Measurements from ENCODE around the gene POLR1A. TPM values are rescaled to one million over a fixed set of nuclear protein-coding genes. Genes with fewer than 3 reads are reported as not detected.

POLR1A gene
- total and polyA plus RNA-seq, 2 of the 13 experiments (the other 11 are each of a cell fraction or from before 2014, with no cell fraction given) = 7.2 to 39.9 TPM

GRCh38 chr2:86068648-86069047, 37.0 kb downstream of the POLR1A start:
- WGBS (ENCODE audit: low lambda C conversion rate) = 97% methylated on average over 5 of the region's 5 CpGs
- DNase-seq (ENCODE audit: low spot score) = no peak
- H3K36me3 ChIP-seq (replicated peaks in 1 of 2; ENCODE audit: control insufficient read depth in 1 of 2, insufficient read depth in 2 of 2, low read length in 2 of 2) = peaks cover 42 to 95% of the 10 kb centered on the region in 2 experiments
- no peaks in the 10 kb centered on the region for H4K20me1 ChIP-seq (ENCODE audit: insufficient read depth, low read length)
- no peaks in the 10 kb centered on the region for H3K9me3 ChIP-seq (ENCODE audit: low read length)
- no peak overlapping the region for H3K9ac ChIP-seq (ENCODE audit: insufficient read depth, low read depth, low read length)
- H2AFZ ChIP-seq (ENCODE audit: low read length) = no peak overlapping the region
- ATAC-seq = no peak
- no peak for TF ChIP-seq BCL3 (CRISPR knock-in tag; IDR thresholded peaks at IDR 0.05)
- TF ChIP-seq KDM3A (CRISPR knock-in tag; IDR thresholded peaks at IDR 0.05; ENCODE audit: low read depth) = no peak
- H3K27ac ChIP-seq (ENCODE audit: extremely low read length, insufficient read depth, low read length) = no peak overlapping the region
- no peak overlapping the region for H3K4me3 ChIP-seq (replicated peaks in 1 of 3; ENCODE audit: insufficient read depth in 1 of 3, low read depth in 2 of 3, low read length in 3 of 3)
- H3K79me2 ChIP-seq (ENCODE audit: insufficient read depth, low read length) = no peaks in the 10 kb centered on the region
- no peak overlapping the region for H3K4me2 ChIP-seq (ENCODE audit: low read depth, low read length)
- CTCF ChIA-PET (ENCODE audit: low intra/inter-chr PET ratio, low total read pairs) = no interaction called here
- BruUV-seq (replicated peaks) = no TSS peak
- no peak for FAIRE-seq
- intact Hi-C loops (cut with micrococcal nuclease; ENCODE audit: unreplicated experiment) = no loop called here
- POLR2A ChIA-PET = no interaction called here
- no peaks in the 10 kb centered on the region for H3K27me3 ChIP-seq (ENCODE audit: control insufficient read depth in 1 of 2, insufficient read depth in 2 of 2, low read length in 2 of 2)
- in situ Hi-C loops (cut with HindIII; ENCODE audit: extremely low pct_ligation_motif_present, low pct_unique_long_range_greater_than_20kb) = no loop called here
- H3K4me1 ChIP-seq (ENCODE audit: insufficient read depth, low read length) = no peaks in the 10 kb centered on the region

GRCh38 chr2:86068136-86068588, 37.5 kb downstream of the POLR1A start:
- BruUV-seq (replicated peaks) = no TSS peak
- ATAC-seq = no peak
- Histone ChIP-seq H3K4me2 (ENCODE audit: low read depth, low read length) (no peak overlapping the region), H3K36me3 (replicated peaks in 1 of 2; ENCODE audit: control insufficient read depth in 1 of 2, insufficient read depth in 2 of 2, low read length in 2 of 2) (peaks cover 37 to 95% of the 10 kb centered on the region in 2 experiments), H4K20me1 (ENCODE audit: insufficient read depth, low read length) (no peaks in the 10 kb centered on the region), H3K4me3 (replicated peaks in 1 of 3; ENCODE audit: insufficient read depth in 1 of 3, low read depth in 2 of 3, low read length in 3 of 3) (no peak overlapping the region), H3K9me3 (ENCODE audit: low read length) (no peaks in the 10 kb centered on the region), H3K27ac (ENCODE audit: extremely low read length, insufficient read depth, low read length) (no peak overlapping the region), H3K9ac (ENCODE audit: insufficient read depth, low read depth, low read length) (no peak overlapping the region), H2AFZ (ENCODE audit: low read length) (no peak overlapping the region), H3K27me3 (ENCODE audit: control insufficient read depth in 1 of 2, insufficient read depth in 2 of 2, low read length in 2 of 2) (no peaks in the 10 kb centered on the region), H3K4me1 (ENCODE audit: insufficient read depth, low read length) (no peaks in the 10 kb centered on the region), H3K79me2 (ENCODE audit: insufficient read depth, low read length) (no peaks in the 10 kb centered on the region)
- 89% methylated on average over 3 of the region's 7 CpGs for WGBS (ENCODE audit: low lambda C conversion rate)
- in situ Hi-C loops (cut with HindIII; ENCODE audit: extremely low pct_ligation_motif_present, low pct_unique_long_range_greater_than_20kb) (no loop called here), intact Hi-C loops (cut with micrococcal nuclease; ENCODE audit: unreplicated experiment) (no loop called here)
- FAIRE-seq = no peak
- no peak for DNase-seq (ENCODE audit: low spot score)
- CTCF ChIA-PET (ENCODE audit: low intra/inter-chr PET ratio, low total read pairs) = no interaction called here
- TF ChIP-seq RBM22 (optimal IDR thresholded peaks at IDR 0.05; ENCODE audit: low read length) (peak; percentile 49), FOXK2 (IDR thresholded peaks at IDR 0.05) (no peak), SRSF9 (IDR thresholded peaks at IDR 0.05; ENCODE audit: borderline replicate concordance, insufficient read depth, low read depth, low read length, poor library complexity, severe bottlenecking) (no peak), ZBTB14 (CRISPR knock-in tag; IDR thresholded peaks at IDR 0.05) (no peak), EEA1 (CRISPR knock-in tag; IDR thresholded peaks at IDR 0.05; ENCODE audit: borderline replicate concordance) (no peak), AGO2 (optimal IDR thresholded peaks at IDR 0.05; ENCODE audit: low read depth, low read length) (no peak)
- POLR2A ChIA-PET = no interaction called here
